GM12891 (cell line): ENCODE measurements around the gene PLEKHA5.

Experiments
- POLR2A ChIP-seq: IDR thresholded peaks from 2 replicates; pipeline ENCODE4 v1.6.1; 2011; ENCODE audit warnings: low read depth, low read length, control low read depth
- POLR2AphosphoS5 ChIP-seq: IDR thresholded peaks from 2 replicates; pipeline ENCODE4 v1.6.1; 2011; ENCODE audit warnings: low read depth, low read length, control low read depth
- SPI1 ChIP-seq: IDR thresholded peaks from 2 replicates; pipeline ENCODE4 v1.6.1; 2011; ENCODE audit warnings: low read depth, low read length, control low read depth
- TAF1 ChIP-seq: IDR thresholded peaks from 2 replicates; pipeline ENCODE4 v1.6.1; 2011; ENCODE audit warnings: low read depth, low read length, control low read depth

GRCh38 chr12:19288603-19289244, 159.2 kb downstream of the PLEKHA5 start:
- TF ChIP-seq POLR2A: no peak
- no peak for TF ChIP-seq POLR2AphosphoS5
- TF ChIP-seq TAF1: no peak
- no peak for TF ChIP-seq SPI1
